T47D (cell line): ENCODE measurements around the gene BRCA2.

Source experiments
- DNase-seq, 2 experiments: peaks; one replicate each; pipeline versions ENCODE4 v3.0.0 to v3.0.0-alpha.2; 2011 to 2012; ENCODE audit warnings: low read depth in 1 of 2, low spot score in 1 of 2
- JUND ChIP-seq: IDR thresholded peaks from 2 replicates; pipeline ENCODE4 v1.6.1; 2012; ENCODE audit warnings: low read depth
- in situ Hi-C: cut with HindIII; loops from 2 replicates; pipeline ENCODE4 v1.10.0; 2016; ENCODE audit warnings: low sequenced_read_pairs, low pct_unique_long_range_greater_than_20kb

The BRCA2 gene

GRCh38 chr13:32413284-32413683 lies 98.0 kb downstream of the BRCA2 start:
- DNase-seq = no peak
- TF ChIP-seq JUND = no peak
- in situ Hi-C loops = no loop called here

GRCh38 chr13:32414580-32414979 lies 99.3 kb downstream of the BRCA2 start:
- TF ChIP-seq JUND = no peak
- no peak for DNase-seq
- in situ Hi-C loops = no loop called here

- no peak for TF ChIP-seq JUND
- in situ Hi-C loops = no loop called here
- DNase-seq = no peak
Observed at GRCh38 chr13:32415019-32415418, 99.7 kb downstream of the BRCA2 start.

GRCh38 chr13:32417995-32418394 lies 102.7 kb downstream of the BRCA2 start:
- DNase-seq = no peak
- no peak for TF ChIP-seq JUND
- in situ Hi-C loops = no loop called here

GRCh38 chr13:32419862-32420261 lies 104.6 kb downstream of the BRCA2 start:
- no peak for TF ChIP-seq JUND
- in situ Hi-C loops = no loop called here
- DNase-seq = no peak

GRCh38 chr13:32423592-32423991 lies 108.3 kb downstream of the BRCA2 start:
- no peak for TF ChIP-seq JUND
- in situ Hi-C loops = no loop called here

GRCh38 chr13:32425158-32425557 lies 109.8 kb downstream of the BRCA2 start:
- in situ Hi-C loops = no loop called here
- TF ChIP-seq JUND = no peak
- DNase-seq = no peak

More at GRCh38 chr13:32423592-32423991, 108.3 kb downstream of the BRCA2 start:
- no peak for DNase-seq

GRCh38 chr13:32426191-32426989 lies 111.1 kb downstream of the BRCA2 start:
- in situ Hi-C loops = no loop called here
- no peak for TF ChIP-seq JUND
- no peak for DNase-seq

- in situ Hi-C loops = no loop called here
- TF ChIP-seq JUND = no peak
- peak; percentile 6 to 17 for DNase-seq
Observed at GRCh38 chr13:32426990-32427851, 111.9 kb downstream of the BRCA2 start.

GRCh38 chr13:32427852-32428580 lies 112.7 kb downstream of the BRCA2 start, which contains the start of gene N4BP2L1:
Gene N4BP2L1, minus strand, starts transcription at chr13:32428130. Its CDS starts 48 bp downstream, at chr13:32428082.
- no peak for TF ChIP-seq JUND
- in situ Hi-C loops = no loop called here
- DNase-seq = peak in 1 of 2 experiments; percentile 27

- in situ Hi-C loops = no loop called here
- no peak for DNase-seq
- no peak for TF ChIP-seq JUND
Observed at GRCh38 chr13:32428581-32429432, 113.5 kb downstream of the BRCA2 start.
